Left ventricle myocardium inferior (tissue), 1 donor: Measurements from ENCODE around the gene PSMA1. TPM values are rescaled to one million over a fixed set of nuclear protein-coding genes. Genes with fewer than 3 reads are reported as not detected.

Source experiments
- DNase-seq: peaks from one replicate; pipeline ENCODE4 v3.0.0-alpha.2; 2020
- H3K27ac ChIP-seq: fragments of 200-600 bp; replicated peaks from 2 replicates; pipeline ENCODE4 v1.8.0; 2021
- H3K27me3 ChIP-seq: fragments of 200-600 bp; 2 replicates; pipeline ENCODE4 v1.8.0; 2021; ENCODE audit warnings: low read depth
- H3K36me3 ChIP-seq: fragments of 200-600 bp; 2 replicates; pipeline ENCODE4 v1.8.0; 2021
- H3K4me1 ChIP-seq: fragments of 200-600 bp; 2 replicates; pipeline ENCODE4 v1.8.0; 2021
- H3K4me3 ChIP-seq: fragments of 200-600 bp; 2 replicates; pipeline ENCODE4 v1.8.0; 2021; ENCODE audit warnings: mild to moderate bottlenecking, moderate library complexity
- H3K9me3 ChIP-seq: fragments of 200-600 bp; replicated peaks from 2 replicates; pipeline ENCODE4 v1.8.0; 2021
- intact Hi-C: fragments of 100-400 bp; cut with micrococcal nuclease; formaldehyde crosslinking; loops from one replicate; pipeline ENCODE4 v1.11.0; 2022
- total RNA-seq: library from RNA; stranded (reverse); fragmentation: NEBNext Ultra II Directional; extraction: Animal tissue kit (Norgen Biotek cat#: 25700); gene quantifications from one replicate; pipeline ENCODE4 v1.2.1, GENCODE V29; 2021
- TF ChIP-seq, protein P1 (sequence below): fragments of 200-600 bp; IDR thresholded peaks from 2 replicates; pipeline ENCODE4 v1.8.0; 2021; ENCODE audit warnings: antibody characterized with exemption, mild to moderate bottlenecking, borderline replicate concordance
- donor health status: DM: no; HTN: yes; CAD: no; lungs with severe emphysema.

Gene PSMA1
- total RNA-seq, 1 donor from 2014 or later: 128 TPM

DNA sequence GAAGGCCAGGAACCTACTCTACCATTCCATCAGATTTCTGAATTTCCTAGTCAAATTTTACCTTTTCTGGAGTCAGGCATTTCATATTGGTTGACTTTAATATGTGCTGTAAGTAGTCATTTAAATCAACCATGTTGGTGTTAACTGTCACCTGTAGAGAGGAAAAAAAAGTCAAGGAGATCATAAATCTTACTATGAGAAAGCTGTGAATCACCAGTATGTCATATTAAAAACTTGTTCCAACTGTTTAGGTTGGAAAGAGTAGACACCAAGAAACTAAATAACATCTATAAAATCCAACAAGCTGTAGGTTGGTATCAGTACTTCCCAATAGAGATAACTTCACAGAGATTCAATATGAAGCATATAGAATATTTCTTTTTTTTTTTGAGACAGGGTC lies 60.0 kb downstream of the PSMA1 start:
- Histone ChIP-seq H3K27me3 (no peaks in the 10 kb centered on the region), H3K36me3 (peaks cover 85% of the 10 kb centered on the region), H3K4me1 (peaks cover 14% of the 10 kb centered on the region), H3K27ac (no peak overlapping the region), H3K9me3 (no peaks in the 10 kb centered on the region), H3K4me3 (no peak overlapping the region)
- DNase-seq: no peak
- TF ChIP-seq, protein P1, sequence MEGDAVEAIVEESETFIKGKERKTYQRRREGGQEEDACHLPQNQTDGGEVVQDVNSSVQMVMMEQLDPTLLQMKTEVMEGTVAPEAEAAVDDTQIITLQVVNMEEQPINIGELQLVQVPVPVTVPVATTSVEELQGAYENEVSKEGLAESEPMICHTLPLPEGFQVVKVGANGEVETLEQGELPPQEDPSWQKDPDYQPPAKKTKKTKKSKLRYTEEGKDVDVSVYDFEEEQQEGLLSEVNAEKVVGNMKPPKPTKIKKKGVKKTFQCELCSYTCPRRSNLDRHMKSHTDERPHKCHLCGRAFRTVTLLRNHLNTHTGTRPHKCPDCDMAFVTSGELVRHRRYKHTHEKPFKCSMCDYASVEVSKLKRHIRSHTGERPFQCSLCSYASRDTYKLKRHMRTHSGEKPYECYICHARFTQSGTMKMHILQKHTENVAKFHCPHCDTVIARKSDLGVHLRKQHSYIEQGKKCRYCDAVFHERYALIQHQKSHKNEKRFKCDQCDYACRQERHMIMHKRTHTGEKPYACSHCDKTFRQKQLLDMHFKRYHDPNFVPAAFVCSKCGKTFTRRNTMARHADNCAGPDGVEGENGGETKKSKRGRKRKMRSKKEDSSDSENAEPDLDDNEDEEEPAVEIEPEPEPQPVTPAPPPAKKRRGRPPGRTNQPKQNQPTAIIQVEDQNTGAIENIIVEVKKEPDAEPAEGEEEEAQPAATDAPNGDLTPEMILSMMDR: no peak
- intact Hi-C loops: no loop called here

DNA sequence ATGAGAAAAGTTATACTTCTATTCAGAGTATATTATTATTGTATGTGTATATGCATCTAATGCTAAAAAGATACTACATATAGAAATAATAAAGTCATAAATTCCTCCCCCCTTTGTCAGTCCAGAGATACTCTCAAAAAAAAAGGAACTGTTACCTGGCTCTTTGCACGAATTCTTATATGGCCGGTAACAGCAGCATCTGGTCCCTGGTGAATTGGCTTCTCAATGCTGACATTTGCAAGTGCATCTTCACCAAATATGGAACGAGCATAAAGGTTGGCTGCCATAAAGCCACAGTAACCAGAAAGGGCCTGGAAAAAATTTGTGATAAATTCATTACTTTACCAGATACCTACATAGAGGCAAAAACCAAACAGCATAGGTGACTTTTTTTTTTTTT lies 61.8 kb downstream of the PSMA1 start:
- Histone ChIP-seq H3K27ac (no peak overlapping the region), H3K36me3 (peaks cover 69% of the 10 kb centered on the region), H3K4me3 (no peak overlapping the region), H3K27me3 (no peaks in the 10 kb centered on the region), H3K9me3 (no peaks in the 10 kb centered on the region), H3K4me1 (peaks cover 17% of the 10 kb centered on the region)
- no peak for DNase-seq
- TF ChIP-seq, protein P1: no peak
- intact Hi-C loops: loop anchor here (5.0 kb wide), 1 partner anchor 161 kb away; no protein-coding TSS in a partner anchor

- TF ChIP-seq, protein P1: no peak
- peak overlapping the region; percentile 24 for H3K27ac ChIP-seq
- H3K4me3 ChIP-seq: no peak overlapping the region
- H3K27me3 ChIP-seq: no peaks in the 10 kb centered on the region
- no peak for DNase-seq
- H3K4me1 ChIP-seq: peaks cover 17% of the 10 kb centered on the region
- intact Hi-C loops: loop anchor here (5.0 kb wide), 1 partner anchor 159 kb away; no protein-coding TSS in a partner anchor
- peaks cover 58% of the 10 kb centered on the region for H3K36me3 ChIP-seq
- H3K9me3 ChIP-seq: no peaks in the 10 kb centered on the region
Measured at GRCh38 chr11:14455648-14456430, 64.3 kb downstream of the PSMA1 start.

Other genes with a start within 250 kb of the PSMA1 start
- 45.3 TPM for gene RRAS2, start 161.2 kb downstream of the PSMA1 start, total RNA-seq
- 45.8 TPM for gene COPB1, start 20.6 kb downstream of the PSMA1 start, total RNA-seq
- 5.9 TPM for gene PDE3B, start 123.4 kb upstream of the PSMA1 start, total RNA-seq